ENCODE data around the gene NMRK1. TPM values are rescaled to one million over a fixed set of nuclear protein-coding genes. Genes with fewer than 3 reads are reported as not detected.

NMRK1 gene
- total RNA-seq, 4 donors from 2014 or later, result 25.7 to 43.5 (median 33.4) TPM

DNA sequence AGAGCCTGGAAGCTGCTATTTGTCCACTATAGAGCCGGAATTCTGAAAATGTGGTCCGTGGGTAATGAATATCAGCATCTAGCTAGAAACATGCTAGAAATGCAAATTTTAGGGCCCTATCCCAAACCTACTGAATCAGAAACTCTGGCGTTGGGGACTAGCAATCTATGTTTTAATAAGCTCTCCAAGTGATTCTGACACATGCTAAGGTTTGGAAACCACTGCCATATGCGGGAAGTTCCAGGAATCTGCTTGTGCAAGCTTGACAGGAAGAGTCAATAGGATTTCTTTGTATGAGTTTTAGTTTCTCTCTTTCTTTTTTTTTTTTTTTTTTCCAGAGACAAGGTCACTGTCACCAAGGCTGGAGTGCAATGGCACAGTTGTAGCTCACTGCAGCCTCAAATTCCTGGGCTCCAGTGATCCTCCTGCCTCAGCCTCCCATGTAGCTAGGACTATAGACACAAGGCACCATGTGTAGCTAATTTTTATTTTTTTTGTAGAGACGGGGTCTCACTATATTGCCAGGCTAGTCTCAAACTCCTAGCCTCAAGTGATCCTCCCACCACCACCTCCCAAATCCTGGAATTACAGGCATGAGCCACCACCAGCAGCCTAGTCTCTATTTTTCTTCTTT, 33.5 kb downstream of the NMRK1 start:
- no peak for DNase-seq (ENCODE audit: low spot score in 2 of 2)
- no peak overlapping the region for H3K4me3 ChIP-seq (ENCODE audit: low read depth, poor library complexity, severe bottlenecking)
- 59 to 74% methylated on average over 5 of the region's 5 CpGs for WGBS, 2 donors
- intact Hi-C loops (cut with DNase I; ENCODE audit: low total_unique reads), result no loop called here
- no peak for TF ChIP-seq POLR2A (IDR thresholded peaks at IDR 0.05)
- TF ChIP-seq, protein P1, sequence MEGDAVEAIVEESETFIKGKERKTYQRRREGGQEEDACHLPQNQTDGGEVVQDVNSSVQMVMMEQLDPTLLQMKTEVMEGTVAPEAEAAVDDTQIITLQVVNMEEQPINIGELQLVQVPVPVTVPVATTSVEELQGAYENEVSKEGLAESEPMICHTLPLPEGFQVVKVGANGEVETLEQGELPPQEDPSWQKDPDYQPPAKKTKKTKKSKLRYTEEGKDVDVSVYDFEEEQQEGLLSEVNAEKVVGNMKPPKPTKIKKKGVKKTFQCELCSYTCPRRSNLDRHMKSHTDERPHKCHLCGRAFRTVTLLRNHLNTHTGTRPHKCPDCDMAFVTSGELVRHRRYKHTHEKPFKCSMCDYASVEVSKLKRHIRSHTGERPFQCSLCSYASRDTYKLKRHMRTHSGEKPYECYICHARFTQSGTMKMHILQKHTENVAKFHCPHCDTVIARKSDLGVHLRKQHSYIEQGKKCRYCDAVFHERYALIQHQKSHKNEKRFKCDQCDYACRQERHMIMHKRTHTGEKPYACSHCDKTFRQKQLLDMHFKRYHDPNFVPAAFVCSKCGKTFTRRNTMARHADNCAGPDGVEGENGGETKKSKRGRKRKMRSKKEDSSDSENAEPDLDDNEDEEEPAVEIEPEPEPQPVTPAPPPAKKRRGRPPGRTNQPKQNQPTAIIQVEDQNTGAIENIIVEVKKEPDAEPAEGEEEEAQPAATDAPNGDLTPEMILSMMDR (IDR thresholded peaks at IDR 0.05), result no peak

DNA sequence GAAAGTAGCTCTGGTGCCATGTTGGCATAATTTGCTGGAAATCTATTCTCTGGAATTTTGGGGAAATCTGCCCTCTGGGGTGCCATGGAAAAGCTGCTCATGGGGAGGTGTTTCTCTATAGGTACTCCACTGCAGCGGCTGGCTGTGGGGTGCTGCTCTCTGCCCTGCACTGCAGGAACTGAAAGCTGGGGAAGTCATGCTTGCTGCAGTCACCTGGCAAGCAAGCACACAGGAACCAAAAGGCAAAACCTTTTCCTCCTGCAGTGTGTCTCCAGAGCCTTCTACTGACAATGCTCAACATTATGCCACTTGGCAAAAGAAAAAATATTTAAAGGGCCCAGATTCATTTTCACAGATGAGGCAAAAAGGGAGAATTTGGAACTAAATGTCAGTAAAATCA, 34.1 kb downstream of the NMRK1 start:
- intact Hi-C loops (cut with DNase I; ENCODE audit: low total_unique reads), result no loop called here
- WGBS, 2 donors, result 91 to 100% methylated on average over 1 of the region's 1 CpG
- TF ChIP-seq, protein P1 (IDR thresholded peaks at IDR 0.05), result no peak
- no peak for TF ChIP-seq POLR2A (IDR thresholded peaks at IDR 0.05)
- DNase-seq (ENCODE audit: low spot score in 2 of 2), result no peak
- no peak overlapping the region for H3K4me3 ChIP-seq (ENCODE audit: low read depth, poor library complexity, severe bottlenecking)

DNA sequence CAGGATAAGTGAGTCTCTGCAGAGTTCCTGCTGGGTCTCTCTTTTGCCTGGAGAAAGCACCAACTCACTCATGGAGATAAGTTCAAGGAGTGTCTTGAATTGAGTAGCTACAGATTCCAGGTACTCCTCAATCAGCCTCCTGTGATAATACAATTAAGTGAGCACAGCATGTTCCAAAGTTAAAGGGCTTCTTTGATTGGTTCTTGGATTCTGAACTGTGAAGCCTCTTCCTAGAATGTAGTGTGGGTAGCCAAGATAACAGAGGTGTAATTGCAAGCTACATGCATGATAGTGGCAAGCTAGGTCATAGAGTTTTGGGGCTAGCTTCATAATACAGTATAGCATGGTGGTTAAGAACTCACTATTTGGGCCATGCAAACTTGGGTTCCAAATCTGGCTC, 36.7 kb downstream of the NMRK1 start:
- intact Hi-C loops (cut with DNase I; ENCODE audit: low total_unique reads), result no loop called here
- DNase-seq (ENCODE audit: low spot score in 2 of 2), result no peak
- no peak for TF ChIP-seq POLR2A (IDR thresholded peaks at IDR 0.05)
- TF ChIP-seq, protein P1 (IDR thresholded peaks at IDR 0.05), result no peak
- H3K4me3 ChIP-seq (ENCODE audit: low read depth, poor library complexity, severe bottlenecking), result no peak overlapping the region

DNA sequence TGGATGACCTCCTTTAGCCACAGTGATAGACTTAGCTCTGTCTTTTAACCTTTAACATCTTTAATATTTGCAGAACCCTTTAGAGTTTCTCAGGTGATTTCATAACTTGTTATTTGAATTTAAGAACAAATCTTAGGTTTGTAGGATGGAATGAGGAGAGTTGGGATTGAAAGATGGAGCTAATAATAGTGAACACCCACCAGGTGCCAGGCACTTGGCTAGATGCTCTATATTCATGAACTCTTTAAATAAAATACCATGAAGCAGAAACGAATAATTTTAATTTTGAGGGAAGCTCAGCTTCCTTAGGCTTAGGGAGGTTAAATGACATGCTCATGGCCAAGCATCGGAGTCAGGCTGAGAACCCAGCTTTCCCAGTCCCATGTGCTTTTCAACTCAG, 40.4 kb downstream of the NMRK1 start:
- intact Hi-C loops (cut with DNase I; ENCODE audit: low total_unique reads), result no loop called here
- TF ChIP-seq, protein P1 (IDR thresholded peaks at IDR 0.05), result no peak
- no peak for TF ChIP-seq POLR2A (IDR thresholded peaks at IDR 0.05)
- DNase-seq (ENCODE audit: low spot score in 2 of 2), result no peak
- no peak overlapping the region for H3K4me3 ChIP-seq (ENCODE audit: low read depth, poor library complexity, severe bottlenecking)
- 46 to 50% methylated on average over 2 of the region's 2 CpGs for WGBS, 2 donors

DNA sequence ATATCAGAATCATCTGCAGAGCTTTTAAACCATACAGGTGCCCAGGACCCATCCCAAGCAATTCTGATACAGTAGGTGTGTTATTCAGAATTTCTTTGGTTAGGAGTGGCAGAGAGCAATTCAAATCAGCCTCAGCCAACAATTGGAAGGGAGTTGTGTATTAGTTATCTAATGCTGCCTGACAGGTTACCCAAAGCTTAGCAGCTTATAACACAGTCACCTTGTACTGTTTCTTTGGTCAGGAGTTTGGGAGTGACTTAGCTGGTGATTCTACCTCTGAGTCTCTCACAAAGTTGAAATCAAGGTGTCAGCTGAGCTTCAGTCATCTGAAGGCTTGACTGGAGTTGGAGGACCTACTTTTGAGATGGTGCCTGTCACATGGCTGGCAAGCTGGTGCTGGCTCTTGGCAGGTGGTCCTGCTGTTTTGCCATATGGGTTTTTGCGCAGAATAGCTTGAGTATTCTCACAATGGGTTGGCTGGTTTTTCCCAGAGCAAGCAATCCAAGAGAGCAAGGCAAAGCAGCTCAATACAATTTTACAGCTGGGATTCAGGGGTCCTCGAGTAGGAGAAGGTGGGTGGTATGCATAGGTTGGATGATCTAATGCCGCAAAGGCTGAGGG, 41.1 kb downstream of the NMRK1 start:
- H3K4me3 ChIP-seq (ENCODE audit: low read depth, poor library complexity, severe bottlenecking), result no peak overlapping the region
- intact Hi-C loops (cut with DNase I; ENCODE audit: low total_unique reads), result no loop called here
- 91% methylated on average over 3 of the region's 3 CpGs for WGBS, 2 donors
- TF ChIP-seq, protein P1 (IDR thresholded peaks at IDR 0.05), result no peak
- no peak for TF ChIP-seq POLR2A (IDR thresholded peaks at IDR 0.05)
- no peak for DNase-seq (ENCODE audit: low spot score in 2 of 2)

DNA sequence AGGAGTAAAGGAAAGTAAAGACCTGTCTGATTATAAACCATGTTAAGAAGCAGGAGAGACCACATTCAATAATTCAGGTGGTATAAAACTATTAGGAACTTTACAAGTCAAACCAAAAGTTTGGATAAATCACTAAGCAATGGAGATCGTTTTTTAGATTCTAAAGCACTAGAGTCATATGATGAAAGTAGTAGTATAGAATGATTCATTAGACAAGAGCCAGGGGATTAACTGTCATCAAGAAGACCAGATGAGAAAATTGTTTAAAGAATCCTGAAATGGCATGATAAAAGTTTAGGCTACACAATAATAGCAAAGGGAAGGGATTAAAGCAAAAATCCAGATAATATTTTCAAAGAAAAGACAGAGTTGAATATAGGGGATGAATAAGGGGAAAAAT, 46.9 kb downstream of the NMRK1 start:
- no peak for DNase-seq (ENCODE audit: low spot score in 2 of 2)
- 58 to 67% methylated on average over 1 of the region's 1 CpG for WGBS, 2 donors
- intact Hi-C loops (cut with DNase I; ENCODE audit: low total_unique reads), result no loop called here
- TF ChIP-seq, protein P1 (IDR thresholded peaks at IDR 0.05), result no peak
- no peak for TF ChIP-seq POLR2A (IDR thresholded peaks at IDR 0.05)
- H3K4me3 ChIP-seq (ENCODE audit: low read depth, poor library complexity, severe bottlenecking), result no peak overlapping the region

Data from lower leg skin (tissue), 4 donors.